Measurements from ENCODE around the gene THADA.

The THADA gene

DNA sequence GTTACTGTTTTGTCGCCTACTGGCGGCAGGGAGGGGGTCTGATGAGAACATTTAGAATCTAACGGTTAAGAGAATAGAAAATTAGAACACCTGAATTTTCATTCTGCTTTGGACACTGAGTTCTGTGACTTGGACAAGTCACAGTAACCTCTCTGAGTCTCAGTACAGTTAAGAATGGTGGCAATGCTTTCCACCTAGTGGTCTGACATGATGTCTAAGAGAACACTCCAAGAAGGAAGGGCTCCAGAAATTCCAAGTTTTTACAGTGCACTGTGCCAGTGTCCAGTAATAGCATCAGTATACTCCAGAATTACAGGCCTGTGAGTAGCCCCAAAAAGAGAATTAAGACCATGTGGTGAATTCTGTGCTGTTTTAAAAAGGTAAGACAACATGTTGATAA is 195.3 kb downstream of the THADA start:
- no peaks in the 10 kb centered on the region for H3K9me3 ChIP-seq (ENCODE audit: insufficient read depth, low read length)
- H4K20me1 ChIP-seq (ENCODE audit: insufficient read depth, low read length) = no peaks in the 10 kb centered on the region
- no peak overlapping the region for H2AFZ ChIP-seq (ENCODE audit: low read depth, low read length)
- H3K4me2 ChIP-seq (ENCODE audit: low read length) = no peak overlapping the region
- no peak overlapping the region for H3K4me3 ChIP-seq (ENCODE audit: low read length)
- no peak for TF ChIP-seq EZH2phosphoT487 (IDR thresholded peaks at IDR 0.05; ENCODE audit: low read depth)
- TF ChIP-seq, protein P1, sequence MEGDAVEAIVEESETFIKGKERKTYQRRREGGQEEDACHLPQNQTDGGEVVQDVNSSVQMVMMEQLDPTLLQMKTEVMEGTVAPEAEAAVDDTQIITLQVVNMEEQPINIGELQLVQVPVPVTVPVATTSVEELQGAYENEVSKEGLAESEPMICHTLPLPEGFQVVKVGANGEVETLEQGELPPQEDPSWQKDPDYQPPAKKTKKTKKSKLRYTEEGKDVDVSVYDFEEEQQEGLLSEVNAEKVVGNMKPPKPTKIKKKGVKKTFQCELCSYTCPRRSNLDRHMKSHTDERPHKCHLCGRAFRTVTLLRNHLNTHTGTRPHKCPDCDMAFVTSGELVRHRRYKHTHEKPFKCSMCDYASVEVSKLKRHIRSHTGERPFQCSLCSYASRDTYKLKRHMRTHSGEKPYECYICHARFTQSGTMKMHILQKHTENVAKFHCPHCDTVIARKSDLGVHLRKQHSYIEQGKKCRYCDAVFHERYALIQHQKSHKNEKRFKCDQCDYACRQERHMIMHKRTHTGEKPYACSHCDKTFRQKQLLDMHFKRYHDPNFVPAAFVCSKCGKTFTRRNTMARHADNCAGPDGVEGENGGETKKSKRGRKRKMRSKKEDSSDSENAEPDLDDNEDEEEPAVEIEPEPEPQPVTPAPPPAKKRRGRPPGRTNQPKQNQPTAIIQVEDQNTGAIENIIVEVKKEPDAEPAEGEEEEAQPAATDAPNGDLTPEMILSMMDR (IDR thresholded peaks at IDR 0.05; ENCODE audit: low read depth, low read length) = no peak
- 0 out of 2 replicates have a peak, but pooled peaks cover 3% of the 10 kb centered on the region for H3K79me2 ChIP-seq (ENCODE audit: low read length)
- peaks cover 11% of the 10 kb centered on the region for H3K36me3 ChIP-seq (replicated peaks; ENCODE audit: low read depth, low read length)
- H3K9ac ChIP-seq (ENCODE audit: low read length) = no peak overlapping the region
- H3K27ac ChIP-seq (ENCODE audit: low read length) = no peak overlapping the region
- H3K27me3 ChIP-seq (ENCODE audit: low read depth, low read length) = no peaks in the 10 kb centered on the region
- H3K4me1 ChIP-seq (ENCODE audit: low read length) = peaks cover 47% of the 10 kb centered on the region

DNA sequence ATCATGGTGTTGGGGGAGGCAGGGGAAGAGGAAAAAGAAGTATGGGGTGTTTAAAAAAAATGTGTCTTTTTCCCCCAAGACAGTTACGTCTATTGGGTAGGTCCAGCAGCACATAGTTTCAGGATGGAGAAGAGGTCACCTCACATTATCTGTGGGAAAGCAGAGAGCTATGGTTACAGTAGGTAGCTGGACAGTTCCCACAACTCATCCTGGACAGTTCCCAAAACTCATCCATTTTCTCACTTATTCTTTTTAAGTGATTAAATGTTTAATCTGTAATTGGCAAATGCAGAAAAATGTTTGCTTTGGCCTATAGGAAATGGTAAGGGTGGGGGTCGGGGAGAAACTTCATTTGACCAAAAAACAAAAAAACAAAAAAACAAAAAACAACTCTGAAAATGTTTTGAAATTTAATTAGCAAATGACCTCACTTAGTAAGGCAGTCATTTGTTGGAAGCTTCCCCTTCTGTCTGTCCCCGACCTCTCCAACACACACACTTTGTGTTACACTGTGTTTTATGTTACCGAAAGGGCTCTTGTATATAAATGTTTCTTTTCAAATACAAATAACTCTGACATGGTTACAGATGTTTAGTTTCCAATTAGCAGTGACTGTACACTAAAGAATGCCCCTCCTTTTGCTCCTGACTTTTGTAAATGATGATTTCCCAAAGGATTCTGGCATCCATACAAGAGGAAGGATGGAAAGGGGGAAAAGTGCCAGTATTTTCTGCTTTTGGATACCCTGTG is 196.1 kb downstream of the THADA start:
- no peak overlapping the region for H3K9ac ChIP-seq (ENCODE audit: low read length)
- H2AFZ ChIP-seq (ENCODE audit: low read depth, low read length) = no peak overlapping the region
- H3K27ac ChIP-seq (ENCODE audit: low read length) = no peak overlapping the region
- no peak overlapping the region for H3K4me3 ChIP-seq (ENCODE audit: low read length)
- no peak overlapping the region for H3K4me2 ChIP-seq (ENCODE audit: low read length)
- H4K20me1 ChIP-seq (ENCODE audit: insufficient read depth, low read length) = no peaks in the 10 kb centered on the region
- peaks cover 16% of the 10 kb centered on the region for H3K36me3 ChIP-seq (replicated peaks; ENCODE audit: low read depth, low read length)
- peaks cover 43% of the 10 kb centered on the region for H3K4me1 ChIP-seq (ENCODE audit: low read length)
- TF ChIP-seq EZH2phosphoT487 (IDR thresholded peaks at IDR 0.05; ENCODE audit: low read depth) = no peak
- TF ChIP-seq, protein P1 (IDR thresholded peaks at IDR 0.05; ENCODE audit: low read depth, low read length) = no peak
- no peaks in the 10 kb centered on the region for H3K9me3 ChIP-seq (ENCODE audit: insufficient read depth, low read length)
- 0 out of 2 replicates have a peak, but pooled peaks cover 3% of the 10 kb centered on the region for H3K79me2 ChIP-seq (ENCODE audit: low read length)
- no peaks in the 10 kb centered on the region for H3K27me3 ChIP-seq (ENCODE audit: low read depth, low read length)

DNA sequence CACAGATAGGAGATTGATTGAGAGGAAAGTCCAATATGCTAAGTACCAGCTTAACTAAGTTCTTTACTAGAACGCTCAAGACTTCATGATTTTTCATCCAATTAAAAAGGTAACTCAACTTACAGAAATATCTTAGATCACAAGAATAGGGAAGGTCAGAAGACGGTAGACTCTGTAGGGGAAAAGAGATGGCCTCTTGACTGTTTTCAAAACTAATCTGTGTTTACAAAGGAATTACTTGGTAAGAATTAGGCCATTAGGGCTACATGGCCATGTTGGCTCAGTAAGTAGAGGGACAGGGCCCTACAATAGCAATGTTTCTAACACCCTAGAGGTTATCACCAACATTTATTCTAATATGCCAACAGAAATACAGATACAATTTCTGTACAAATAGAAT is 196.7 kb downstream of the THADA start:
- Histone ChIP-seq H2AFZ (ENCODE audit: low read depth, low read length) (no peak overlapping the region), H3K27ac (ENCODE audit: low read length) (no peak overlapping the region)
- TF ChIP-seq EZH2phosphoT487 (IDR thresholded peaks at IDR 0.05; ENCODE audit: low read depth) = no peak
- TF ChIP-seq, protein P1 (IDR thresholded peaks at IDR 0.05; ENCODE audit: low read depth, low read length) = no peak

GRCh38 chr2:43397821-43398220 is 198.0 kb downstream of the THADA start:
- H3K4me1 ChIP-seq (ENCODE audit: low read length) = peaks cover 25% of the 10 kb centered on the region
- H3K36me3 ChIP-seq (replicated peaks; ENCODE audit: low read depth, low read length) = peaks cover 21% of the 10 kb centered on the region
- H2AFZ ChIP-seq (ENCODE audit: low read depth, low read length) = no peak overlapping the region
- no peaks in the 10 kb centered on the region for H3K27me3 ChIP-seq (ENCODE audit: low read depth, low read length)
- H3K9ac ChIP-seq (ENCODE audit: low read length) = no peak overlapping the region
- H3K27ac ChIP-seq (ENCODE audit: low read length) = no peak overlapping the region
- H3K9me3 ChIP-seq (ENCODE audit: insufficient read depth, low read length) = no peaks in the 10 kb centered on the region
- 0 out of 2 replicates have a peak, but pooled peaks cover 3% of the 10 kb centered on the region for H3K79me2 ChIP-seq (ENCODE audit: low read length)
- no peaks in the 10 kb centered on the region for H4K20me1 ChIP-seq (ENCODE audit: insufficient read depth, low read length)
- H3K4me3 ChIP-seq (ENCODE audit: low read length) = no peak overlapping the region
- H3K4me2 ChIP-seq (ENCODE audit: low read length) = no peak overlapping the region
- TF ChIP-seq, protein P1 (IDR thresholded peaks at IDR 0.05; ENCODE audit: low read depth, low read length) = no peak
- no peak for TF ChIP-seq EZH2phosphoT487 (IDR thresholded peaks at IDR 0.05; ENCODE audit: low read depth)

More for the DNA sequence above, 196.7 kb downstream of the THADA start:
- no peaks in the 10 kb centered on the region for H3K9me3 ChIP-seq (ENCODE audit: insufficient read depth, low read length)
- 0 out of 2 replicates have a peak, but pooled peaks cover 3% of the 10 kb centered on the region for H3K79me2 ChIP-seq (ENCODE audit: low read length)
- H3K4me2 ChIP-seq (ENCODE audit: low read length) = no peak overlapping the region
- peaks cover 17% of the 10 kb centered on the region for H3K36me3 ChIP-seq (replicated peaks; ENCODE audit: low read depth, low read length)
- no peak overlapping the region for H3K4me3 ChIP-seq (ENCODE audit: low read length)
- no peak overlapping the region for H3K9ac ChIP-seq (ENCODE audit: low read length)
- H3K4me1 ChIP-seq (ENCODE audit: low read length) = peaks cover 37% of the 10 kb centered on the region
- no peaks in the 10 kb centered on the region for H4K20me1 ChIP-seq (ENCODE audit: insufficient read depth, low read length)
- H3K27me3 ChIP-seq (ENCODE audit: low read depth, low read length) = no peaks in the 10 kb centered on the region
